Stimulated activated CD4-positive, alpha-beta T cell treated with anti-CD3 and anti-CD28 coated beads, TNF-alpha, amount 100 ng/mL, for 4 hours (primary cell): ENCODE measurements around the gene CHID1.

ENCODE experiments used
- DNase-seq, 3 experiments: peaks; one replicate each; pipeline ENCODE4 v3.0.0-alpha.2; 2020; ENCODE audit warnings: low read depth in 3 of 3

CHID1 gene

DNA sequence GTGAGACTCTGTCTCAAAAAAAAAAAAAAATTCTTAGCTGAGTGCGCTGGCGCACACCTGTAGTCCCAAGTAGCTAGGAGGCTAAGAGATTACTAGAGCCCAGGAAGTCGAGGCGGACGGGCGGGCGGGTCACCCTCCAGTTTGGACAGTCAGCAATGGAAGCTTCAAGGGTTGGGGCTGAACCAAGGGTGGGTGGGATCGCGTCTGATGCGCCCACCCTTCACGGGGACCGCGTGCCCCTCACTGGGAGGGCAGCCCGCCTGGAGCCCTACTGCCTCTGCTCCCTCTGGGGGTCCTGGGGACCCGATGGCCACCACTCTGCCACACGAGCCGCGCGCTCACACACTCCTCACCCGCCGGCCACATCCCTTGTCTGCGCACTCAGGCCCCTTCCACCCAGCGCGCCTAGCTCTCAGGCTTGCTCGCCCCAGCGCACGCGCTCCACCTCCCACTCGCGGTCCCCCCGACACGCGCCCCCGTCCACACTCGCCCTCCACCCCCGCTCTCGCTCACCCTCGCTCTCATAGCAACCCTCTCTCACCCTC is 494 bp downstream of the CHID1 start:
- peak in 2 of 3 experiments; percentile 48 to 60 for DNase-seq

DNA sequence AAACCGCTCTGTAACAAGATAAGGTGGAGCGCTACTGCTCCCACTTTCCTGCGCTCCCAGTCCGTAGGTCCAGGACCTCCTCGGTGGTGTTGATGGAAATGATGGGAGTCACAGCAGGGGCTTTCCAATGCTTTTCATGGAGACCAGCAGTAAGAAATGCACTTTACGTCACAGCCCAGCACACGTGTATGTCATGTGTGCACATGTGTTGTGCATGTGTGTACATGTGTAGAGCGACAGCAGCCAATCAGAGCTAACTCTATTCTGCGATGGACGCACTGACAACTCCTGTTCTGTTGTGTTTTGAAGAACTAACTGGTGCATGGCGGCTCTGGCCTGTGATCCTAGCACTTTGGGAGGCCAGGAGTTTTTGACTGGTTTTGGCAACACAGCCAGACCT is 1.2 kb downstream of the CHID1 start:
- no peak for DNase-seq

DNA sequence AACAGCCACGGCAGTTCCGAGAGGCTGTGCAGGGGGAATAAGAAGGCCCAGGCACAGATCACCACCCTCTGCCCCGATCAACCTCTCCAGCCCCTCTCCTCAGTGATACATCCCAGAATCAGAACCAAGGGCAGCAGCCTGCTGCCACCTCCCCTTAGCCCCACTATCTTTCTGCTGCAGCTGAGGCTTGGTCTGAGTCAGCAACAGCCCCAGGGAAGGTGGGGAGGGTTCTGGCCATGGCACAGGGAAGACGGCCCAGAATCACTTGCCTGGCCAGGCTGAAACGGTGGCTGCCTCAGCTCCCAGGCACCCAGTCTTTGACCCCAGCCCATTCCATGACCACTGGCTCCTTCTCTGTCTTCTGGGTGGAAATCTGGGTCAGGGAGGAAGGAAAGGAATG is 2.3 kb downstream of the CHID1 start:
- no peak for DNase-seq

GRCh38 chr11:907668-908067 is 2.9 kb downstream of the CHID1 start:
- DNase-seq: no peak

- DNase-seq: no peak
These were observed 4.7 kb downstream of the CHID1 start for GRCh38 chr11:905952-906351.

DNA sequence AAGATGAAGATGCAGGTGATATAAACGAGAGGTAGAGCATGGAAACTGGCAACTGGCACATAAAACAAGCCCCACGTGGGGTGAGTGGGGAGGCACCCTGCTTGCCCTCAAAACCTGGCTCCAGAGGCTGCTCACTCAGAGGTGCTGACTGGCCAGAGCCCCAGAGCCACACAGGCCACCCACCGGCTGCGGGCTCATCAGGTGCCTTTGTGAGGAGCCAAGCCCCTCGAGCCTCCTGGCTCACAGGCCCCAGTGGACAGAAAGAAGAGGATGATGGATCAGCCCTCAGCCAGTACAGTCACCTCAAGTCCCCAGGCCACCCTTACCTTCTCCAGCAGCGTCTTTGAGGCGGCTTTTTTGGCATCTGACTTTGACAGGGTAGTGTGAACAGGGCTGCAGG is 6.2 kb downstream of the CHID1 start:
- no peak for DNase-seq

DNA sequence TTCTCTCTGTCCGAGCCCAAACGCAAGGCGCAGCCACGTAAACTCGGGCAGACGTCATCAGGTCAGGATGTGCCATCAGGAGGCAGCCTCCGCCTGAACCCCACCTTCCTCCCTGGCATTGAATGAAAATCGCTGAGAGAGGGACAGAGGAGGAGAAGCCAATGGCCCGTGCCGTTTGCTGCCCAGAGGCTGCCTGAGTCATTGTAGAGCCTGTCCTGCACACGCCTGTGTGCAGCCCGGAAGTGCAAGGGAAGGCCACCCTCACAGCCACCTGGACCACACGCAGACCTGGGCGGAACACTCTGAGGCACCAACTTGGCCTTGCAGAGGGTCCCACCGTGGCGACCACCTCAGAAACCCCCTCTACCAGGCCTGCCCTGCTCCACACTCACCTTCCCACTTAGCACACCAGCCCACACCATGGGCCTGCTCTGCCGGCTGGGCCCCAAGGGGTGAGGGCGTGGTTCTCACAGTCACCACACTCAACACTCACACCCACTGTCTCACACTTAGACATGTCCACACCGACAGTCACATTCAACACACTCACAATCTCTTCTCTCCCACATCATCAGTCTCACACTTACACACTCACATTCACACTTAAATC is 9.1 kb downstream of the CHID1 start:
- no peak for DNase-seq

- no peak for DNase-seq
These were observed 10.1 kb downstream of the CHID1 start for GRCh38 chr11:900545-900944.

DNA sequence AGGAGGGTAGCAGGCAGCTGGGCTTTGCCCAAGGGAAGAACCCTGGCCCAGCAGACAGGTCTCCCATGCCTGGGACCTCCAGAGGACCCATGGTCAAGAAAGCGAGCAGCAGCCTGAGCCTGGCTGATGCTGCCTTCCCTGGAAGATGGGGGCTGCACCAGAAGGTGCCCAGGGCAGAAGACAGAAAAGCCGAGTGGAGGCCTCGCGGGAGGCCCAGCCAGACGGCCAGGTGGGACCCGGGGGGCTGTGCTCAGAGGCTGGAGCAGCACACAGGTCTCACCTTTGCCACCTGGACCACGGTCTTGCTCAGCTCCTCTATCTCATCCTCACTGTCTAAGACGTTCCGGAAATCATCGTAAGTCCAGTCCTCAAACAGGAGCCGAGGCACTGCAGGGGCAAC is 10.9 kb downstream of the CHID1 start:
- DNase-seq: no peak

DNA sequence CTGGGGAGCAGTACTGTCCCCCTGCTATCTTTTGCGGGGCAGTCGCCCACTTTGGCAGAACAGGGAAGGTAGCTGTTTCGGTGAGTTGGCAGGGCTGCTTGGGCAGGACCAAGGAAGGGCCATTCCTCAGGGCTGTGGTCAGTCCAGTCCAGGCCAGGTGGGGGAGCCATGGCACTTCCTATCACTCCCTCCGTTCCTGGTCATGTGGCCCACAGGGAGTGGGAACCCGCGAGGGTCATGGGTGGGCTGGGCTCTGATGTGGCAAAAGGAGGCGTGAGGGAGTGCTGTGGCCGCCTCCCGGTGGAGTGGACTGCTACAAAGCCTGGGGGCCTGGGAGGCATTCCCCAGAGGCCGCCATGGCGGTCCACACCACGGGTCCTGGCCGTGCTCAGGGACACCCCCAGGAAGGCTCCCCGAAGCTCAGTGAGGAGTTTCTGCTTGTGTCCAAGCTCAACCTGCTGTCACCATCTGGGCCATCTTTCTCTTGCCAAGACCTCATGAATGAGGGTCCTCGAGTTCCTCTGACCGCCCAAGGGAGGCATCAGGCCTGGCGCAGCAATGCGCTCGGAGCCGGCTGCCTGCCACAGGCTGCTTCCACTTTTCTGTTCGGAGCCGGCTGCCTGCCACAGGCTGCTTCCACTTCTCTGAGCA is 11.9 kb downstream of the CHID1 start:
- no peak for DNase-seq

DNA sequence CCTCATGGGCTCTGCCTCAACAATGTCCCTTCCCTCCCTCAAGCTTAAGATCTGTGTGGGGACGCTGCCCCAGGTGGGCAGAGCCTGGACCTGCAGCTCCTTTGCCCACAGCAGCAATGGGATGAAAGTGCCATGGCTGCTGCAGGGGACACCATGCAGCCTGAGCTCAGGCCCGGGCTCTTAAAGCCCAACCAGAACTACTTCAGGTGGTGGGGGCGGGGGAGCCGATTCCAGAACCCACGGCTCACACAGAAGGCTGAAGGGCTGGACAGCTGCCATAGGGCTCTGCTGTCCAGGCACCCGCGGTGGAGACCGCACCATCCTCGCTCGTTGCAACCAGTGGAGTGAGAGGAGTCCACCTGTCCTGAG is 12.5 kb downstream of the CHID1 start:
- DNase-seq: no peak

DNA sequence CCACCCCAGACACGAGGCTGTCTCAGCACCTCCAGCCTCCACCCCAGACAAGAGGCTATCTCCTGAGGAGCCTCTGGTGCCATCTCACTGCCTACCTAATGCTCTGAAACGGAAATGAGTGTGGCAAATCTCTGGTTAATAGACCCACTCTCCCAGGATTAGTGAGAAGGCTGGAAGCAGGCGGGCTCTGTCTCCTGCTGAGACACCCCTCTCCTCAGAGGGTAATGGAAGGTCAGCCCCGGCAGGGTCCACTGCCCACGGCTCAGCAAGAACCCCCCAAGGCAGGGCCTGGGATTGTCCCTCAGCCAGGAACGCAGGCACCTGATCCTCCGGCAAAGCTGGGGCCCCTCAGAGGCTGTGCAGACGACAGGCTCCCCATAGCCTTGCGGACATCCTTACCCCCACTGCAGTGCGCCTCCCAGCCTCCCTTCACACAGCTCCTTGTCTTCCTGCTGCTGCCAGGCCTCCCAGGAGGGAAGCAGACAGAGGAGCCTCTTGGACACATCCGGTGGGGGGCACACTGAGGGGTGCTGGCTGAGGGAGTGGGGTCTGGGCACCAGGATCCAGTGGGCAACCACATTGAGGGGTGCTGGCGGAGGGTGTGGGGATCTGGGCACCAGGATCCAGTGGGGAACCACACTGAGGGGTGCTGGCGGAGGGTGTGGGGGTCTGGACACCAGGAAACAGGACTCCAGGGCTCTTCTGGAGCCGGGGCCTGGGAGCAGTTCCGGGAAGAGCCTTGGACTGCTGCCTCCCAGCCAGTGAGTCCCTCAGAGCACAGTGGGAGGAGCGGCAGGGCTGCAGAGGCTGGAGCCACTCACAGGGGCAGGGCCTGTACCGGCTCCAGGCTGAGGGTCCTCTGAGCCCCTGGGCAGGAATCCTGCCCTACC is 13.1 kb downstream of the CHID1 start:
- DNase-seq: no peak

DNA sequence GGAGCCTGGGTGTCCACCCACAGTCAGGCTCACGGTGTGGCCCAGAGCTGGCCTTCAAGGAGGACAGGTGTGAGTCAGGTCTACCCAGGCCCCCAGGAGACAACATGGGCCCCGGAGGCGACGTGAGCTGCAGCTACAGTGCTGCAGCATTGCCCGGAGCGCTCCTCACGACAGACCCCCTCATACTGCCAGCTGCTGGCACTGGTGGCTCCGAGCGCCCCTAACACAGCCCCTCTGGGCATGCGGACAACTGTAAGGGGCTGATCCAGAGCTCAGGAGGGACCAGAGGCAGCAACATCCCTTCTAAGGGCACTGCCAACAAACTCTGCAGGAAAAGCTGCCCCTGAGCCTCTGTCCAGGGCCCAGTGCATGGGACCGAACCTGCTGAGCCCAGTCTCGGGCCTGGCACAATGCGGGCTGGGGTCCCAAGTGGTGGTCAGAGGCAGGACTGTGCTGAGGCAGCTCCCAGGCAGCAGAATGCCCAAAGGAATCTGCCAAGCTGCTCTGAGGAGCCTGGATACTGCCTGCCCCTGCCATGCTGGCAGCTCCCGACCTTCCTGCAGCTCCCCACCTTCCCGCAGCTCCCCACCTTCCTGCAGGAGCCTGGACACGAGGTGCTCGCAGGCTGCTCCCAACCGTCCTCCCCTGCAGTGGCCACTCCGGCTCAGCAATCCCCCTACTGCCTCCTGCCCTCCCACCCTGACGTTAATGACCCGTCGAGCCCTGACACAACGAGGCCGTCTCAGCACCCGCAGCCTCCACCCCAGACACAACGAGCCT is 15.1 kb downstream of the CHID1 start:
- DNase-seq: no peak

DNA sequence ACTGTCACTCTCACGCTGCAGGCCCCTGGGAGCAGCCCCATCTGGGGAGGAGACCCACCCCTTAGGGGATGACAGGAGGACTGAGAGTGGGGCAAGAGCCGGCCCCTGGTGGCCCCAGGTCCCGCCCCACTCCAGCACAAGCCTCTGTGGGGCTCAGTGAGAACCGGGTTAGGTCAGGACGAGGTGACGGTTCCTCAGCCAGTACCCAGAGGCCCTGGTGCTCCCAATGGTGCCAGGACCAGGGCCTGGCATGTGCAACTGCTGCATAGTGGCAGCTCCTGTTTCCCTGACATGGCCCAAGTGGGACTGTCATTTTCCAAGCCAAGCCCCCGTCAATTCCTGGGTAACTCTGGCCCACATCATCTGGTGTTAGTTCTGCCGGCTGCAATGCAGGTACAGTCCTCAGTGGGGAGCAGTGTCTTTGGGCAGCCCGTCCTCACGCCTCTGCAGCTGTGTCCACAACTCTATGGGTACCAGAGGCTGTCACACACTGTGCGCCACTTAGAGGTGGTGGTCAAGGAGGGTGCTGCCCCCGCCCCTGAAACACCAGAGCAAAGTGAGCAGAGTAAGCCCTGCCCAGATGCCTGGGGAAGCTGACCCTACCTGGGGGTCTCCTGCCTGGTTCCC is 15.9 kb downstream of the CHID1 start:
- DNase-seq: no peak

DNA sequence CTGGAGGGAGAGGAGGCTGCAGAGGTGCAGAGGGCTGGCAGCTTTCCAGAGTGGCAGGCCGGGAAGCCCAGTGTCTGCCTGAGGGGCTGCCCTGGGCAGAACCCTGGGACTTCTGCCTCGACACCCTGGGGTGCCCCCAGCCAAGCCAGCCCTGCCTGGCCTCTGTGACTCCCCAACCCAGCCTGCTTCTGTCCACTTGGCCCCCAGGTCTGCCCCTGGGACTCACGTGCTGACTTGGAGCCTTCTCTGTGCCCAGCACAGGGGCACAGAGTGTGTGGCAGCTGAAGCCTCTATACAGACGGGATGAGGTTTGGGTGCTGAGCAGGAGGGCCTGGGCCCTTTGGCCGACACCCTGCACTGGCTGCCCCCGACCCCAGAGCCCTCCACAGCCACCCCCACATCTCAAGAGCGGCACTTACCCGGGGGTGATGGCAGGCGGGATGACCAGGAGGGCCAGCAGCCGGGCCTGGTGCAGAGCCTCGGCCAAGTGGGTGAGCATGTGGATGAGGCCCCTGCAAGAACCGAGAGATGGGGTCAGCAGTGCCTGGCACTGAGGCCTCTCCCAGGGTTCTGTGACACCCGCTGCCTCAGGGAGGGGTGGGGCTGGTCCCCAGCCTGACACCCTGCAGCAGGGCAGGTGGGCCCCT is 17.5 kb downstream of the CHID1 start:
- no peak for DNase-seq

- no peak for DNase-seq
These were observed 19.6 kb downstream of the CHID1 start for GRCh38 chr11:890794-891540.

GRCh38 chr11:889687-890475 is 20.7 kb downstream of the CHID1 start:
- DNase-seq: no peak

- DNase-seq: no peak
These were observed 21.4 kb downstream of the CHID1 start for GRCh38 chr11:889257-889656.
